Measurements from ENCODE around the gene SPRING1.
A peak's percentile ranks its signal among the peaks of the same experiment; 100 is the strongest.
"Not testable (repeated sequence)": the region's sequence is repeated elsewhere in the genome, so short reads cannot be mapped to it uniquely, and the experiment has no call there.

The SPRING1 gene

GRCh38 chr12:116749884-116750283, 12.0 kb upstream of the SPRING1 start:
- TF ChIP-seq CTCF (IDR thresholded peaks at IDR 0.05), result no peak

GRCh38 chr12:116745554-116745953, 7.7 kb upstream of the SPRING1 start:
- no peak overlapping the region for H3K27ac Mint-ChIP-seq

More at GRCh38 chr12:116749884-116750283, 12.0 kb upstream of the SPRING1 start:
- DNase-seq, result no peak
- Mint-ChIP-seq H3K27me3 (ENCODE audit: low read depth, poor library complexity) (no peaks in the 10 kb centered on the region), H3K27ac (no peak overlapping the region), H3K4me1 (no peaks in the 10 kb centered on the region), H3K36me3 (ENCODE audit: low read depth) (peaks cover 46% of the 10 kb centered on the region), H3K9me3 (no peaks in the 10 kb centered on the region), H3K4me3 (no peak overlapping the region)

GRCh38 chr12:116744766-116745165, 6.9 kb upstream of the SPRING1 start:
- Mint-ChIP-seq H3K9me3 (no peaks in the 10 kb centered on the region), H3K27ac (no peak overlapping the region), H3K27me3 (ENCODE audit: low read depth, poor library complexity) (no peaks in the 10 kb centered on the region)

More at GRCh38 chr12:116745554-116745953, 7.7 kb upstream of the SPRING1 start:
- DNase-seq, result no peak
- no peaks in the 10 kb centered on the region for H3K9me3 Mint-ChIP-seq
- no peak for TF ChIP-seq CTCF (IDR thresholded peaks at IDR 0.05)
- H3K4me3 Mint-ChIP-seq, result no peak overlapping the region
- H3K27me3 Mint-ChIP-seq (ENCODE audit: low read depth, poor library complexity), result no peaks in the 10 kb centered on the region
- H3K36me3 Mint-ChIP-seq (ENCODE audit: low read depth), result peaks cover 23% of the 10 kb centered on the region
- no peaks in the 10 kb centered on the region for H3K4me1 Mint-ChIP-seq

GRCh38 chr12:116742787-116743186, 4.9 kb upstream of the SPRING1 start:
- not testable (repeated sequence) for H3K4me3 Mint-ChIP-seq
- Mint-ChIP-seq H3K4me1 (peaks cover 15% of the 10 kb centered on the region), H3K36me3 (ENCODE audit: low read depth) (peaks cover 14% of the 10 kb centered on the region)

More at GRCh38 chr12:116744766-116745165, 6.9 kb upstream of the SPRING1 start:
- H3K4me1 Mint-ChIP-seq, result no peaks in the 10 kb centered on the region
- TF ChIP-seq CTCF (IDR thresholded peaks at IDR 0.05), result no peak
- DNase-seq, result no peak
- H3K4me3 Mint-ChIP-seq, result no peak overlapping the region
- peaks cover 20% of the 10 kb centered on the region for H3K36me3 Mint-ChIP-seq (ENCODE audit: low read depth)

GRCh38 chr12:116739381-116739887, 1.6 kb upstream of the SPRING1 start:
- DNase-seq, result no peak
- H3K4me1 Mint-ChIP-seq, result peaks cover 32% of the 10 kb centered on the region
- H3K27me3 Mint-ChIP-seq (ENCODE audit: low read depth, poor library complexity), result peaks cover 3% of the 10 kb centered on the region
- no peak overlapping the region for H3K27ac Mint-ChIP-seq
- H3K9me3 Mint-ChIP-seq, result no peaks in the 10 kb centered on the region
- TF ChIP-seq CTCF (IDR thresholded peaks at IDR 0.05), result no peak
- H3K4me3 Mint-ChIP-seq, result peak overlapping the region; percentile 93
- peaks cover 23% of the 10 kb centered on the region for H3K36me3 Mint-ChIP-seq (ENCODE audit: low read depth)

More at GRCh38 chr12:116742787-116743186, 4.9 kb upstream of the SPRING1 start:
- not testable (repeated sequence) for H3K9me3 Mint-ChIP-seq; DNase-seq; H3K27me3 Mint-ChIP-seq (ENCODE audit: low read depth, poor library complexity); H3K27ac Mint-ChIP-seq

GRCh38 chr12:116736962-116737773, 701 bp downstream of the SPRING1 start:
- Mint-ChIP-seq H3K27ac (peak overlapping the region; percentile 80), H3K4me1 (peaks cover 35% of the 10 kb centered on the region), H3K27me3 (ENCODE audit: low read depth, poor library complexity) (peaks cover 3% of the 10 kb centered on the region), H3K36me3 (ENCODE audit: low read depth) (peaks cover 30% of the 10 kb centered on the region), H3K4me3 (peak overlapping the region; percentile 98), H3K9me3 (no peaks in the 10 kb centered on the region)
- peak; percentile 59 for DNase-seq
- no peak for TF ChIP-seq CTCF (IDR thresholded peaks at IDR 0.05)

All from nephron progenitor cell (in vitro differentiated cells).